Peyer's patch (tissue), 4 donors: ENCODE results near the gene PDSS2.

Experiments
- CTCF ChIP-seq, 6 experiments: fragments of 450-650 bp in 4 of 6; fragments of 200-600 bp in 2 of 6; sonication (generic) in 1 of 6; IDR thresholded peaks; one replicate each; pipeline ENCODE4 v1.5.1; 2017 to 2019; ENCODE audit warnings: antibody characterized with exemption in 6 of 6, mild to moderate bottlenecking in 3 of 6, moderate library complexity in 1 of 6
- POLR2A ChIP-seq, 2 donors: fragments of 450-650 bp; IDR thresholded peaks; one replicate each; pipeline ENCODE4 v1.5.1; 2017; ENCODE audit warnings: antibody characterized with exemption in 2 of 2, mild to moderate bottlenecking in 2 of 2, moderate library complexity in 2 of 2

- TF ChIP-seq POLR2A (IDR thresholded peaks at IDR 0.05), result no peak
- TF ChIP-seq CTCF (IDR thresholded peaks at IDR 0.05), result no peak
These were observed 228.9 kb downstream of the PDSS2 start for GRCh38 chr6:107230448-107230847.
